Measurements from ENCODE around the gene RNF5.

RNF5 gene

GRCh38 chr6:32177788-32178546, at the start of gene RNF5:
Gene RNF5 (plus strand): TSS chr6:32178405. CDS start chr6:32178512, 107 bp downstream.
- TF ChIP-seq CTCF (IDR thresholded peaks at IDR 0.05; ENCODE audit: borderline replicate concordance, insufficient read depth, low read depth, low read length): no peak
- peak within 1 kb of the TSS; percentile 52 for H3K4me3 ChIP-seq (ENCODE audit: low read depth, low read length)

- TF ChIP-seq CTCF (IDR thresholded peaks at IDR 0.05; ENCODE audit: borderline replicate concordance, insufficient read depth, low read depth, low read length): no peak
- no peak overlapping the region for H3K4me3 ChIP-seq (ENCODE audit: low read depth, low read length)
Measured at GRCh38 chr6:32128751-32129296, 49.4 kb upstream of the RNF5 start.

GRCh38 chr6:32129297-32130088, 48.7 kb upstream of the RNF5 start:
- TF ChIP-seq CTCF (IDR thresholded peaks at IDR 0.05; ENCODE audit: borderline replicate concordance, insufficient read depth, low read depth, low read length): no peak
- peak overlapping the region; percentile 56 for H3K4me3 ChIP-seq (ENCODE audit: low read depth, low read length)

DNA sequence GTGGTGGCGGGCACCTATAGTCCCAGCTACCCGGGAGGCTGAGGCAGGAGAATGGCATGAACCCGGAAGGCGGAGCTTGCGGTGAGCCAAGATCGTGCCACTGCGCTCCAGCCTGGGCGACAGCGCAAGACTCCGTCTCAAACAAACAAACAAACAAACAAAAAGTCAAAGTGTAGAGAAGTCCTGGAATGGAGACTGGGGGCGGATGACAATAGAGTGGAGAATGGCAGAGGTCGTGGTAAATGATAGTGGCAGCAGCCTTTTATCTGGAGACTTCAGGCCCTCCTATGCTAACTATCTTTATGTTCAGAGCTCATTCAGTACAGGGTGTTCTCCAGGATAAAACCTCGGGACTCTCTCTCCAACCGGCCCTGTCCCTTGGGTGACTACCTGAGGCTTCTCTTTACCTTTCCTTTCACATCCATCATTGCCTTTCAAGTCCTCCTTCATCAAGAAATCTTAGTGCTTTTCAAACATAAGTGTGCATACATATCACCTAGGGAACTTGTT, 46.7 kb upstream of the RNF5 start:
- no peak overlapping the region for H3K4me3 ChIP-seq (ENCODE audit: low read depth, low read length)
- TF ChIP-seq CTCF (IDR thresholded peaks at IDR 0.05; ENCODE audit: borderline replicate concordance, insufficient read depth, low read depth, low read length): no peak

- no peak for TF ChIP-seq CTCF (IDR thresholded peaks at IDR 0.05; ENCODE audit: borderline replicate concordance, insufficient read depth, low read depth, low read length)
- H3K4me3 ChIP-seq (ENCODE audit: low read depth, low read length): no peak overlapping the region
Measured at GRCh38 chr6:32132110-32132509, 46.1 kb upstream of the RNF5 start.

DNA sequence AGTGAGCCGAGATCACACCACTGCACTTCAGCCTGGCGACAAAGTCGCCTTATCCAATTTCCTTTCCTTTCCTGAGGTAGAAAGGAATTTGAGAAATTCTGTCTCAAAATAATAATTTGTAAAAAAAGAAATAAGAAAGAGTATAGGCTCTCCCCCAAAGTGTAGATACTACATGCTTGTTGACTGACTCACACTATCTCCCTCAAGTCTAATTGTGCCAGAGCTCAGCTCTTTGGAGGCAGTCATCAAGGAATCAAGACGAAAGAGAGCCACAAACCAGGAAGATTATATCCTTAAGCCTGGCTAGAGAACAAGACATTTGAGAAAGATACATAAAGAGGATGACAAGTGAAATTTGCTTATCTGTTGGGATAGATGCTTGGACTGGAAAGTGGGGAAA, 44.4 kb upstream of the RNF5 start:
- TF ChIP-seq CTCF (IDR thresholded peaks at IDR 0.05; ENCODE audit: borderline replicate concordance, insufficient read depth, low read depth, low read length): no peak
- H3K4me3 ChIP-seq (ENCODE audit: low read depth, low read length): no peak overlapping the region
